ENCODE measurements around the gene CILP2.

The CILP2 gene

GRCh38 chr19:19532806-19533701 is 5.0 kb upstream of the CILP2 start:
- TF ChIP-seq CTCF (conservative IDR thresholded peaks at IDR 0.05; ENCODE audit: low read length), result no peak

GRCh38 chr19:19533841-19534240 is 4.2 kb upstream of the CILP2 start:
- H3K4me3 ChIP-seq (ENCODE audit: low read length), result no peak overlapping the region
- no peak for TF ChIP-seq CTCF (conservative IDR thresholded peaks at IDR 0.05; ENCODE audit: low read length)
- DNase-seq (ENCODE audit: low read depth), result no peak

More at GRCh38 chr19:19532806-19533701, 5.0 kb upstream of the CILP2 start:
- H3K4me3 ChIP-seq (ENCODE audit: low read length), result no peak overlapping the region
- no peak for DNase-seq (ENCODE audit: low read depth)

GRCh38 chr19:19534556-19535265 is 3.4 kb upstream of the CILP2 start:
- H3K4me3 ChIP-seq (ENCODE audit: low read length), result no peak overlapping the region
- DNase-seq (ENCODE audit: low read depth), result no peak
- TF ChIP-seq CTCF (conservative IDR thresholded peaks at IDR 0.05; ENCODE audit: low read length), result no peak

DNA sequence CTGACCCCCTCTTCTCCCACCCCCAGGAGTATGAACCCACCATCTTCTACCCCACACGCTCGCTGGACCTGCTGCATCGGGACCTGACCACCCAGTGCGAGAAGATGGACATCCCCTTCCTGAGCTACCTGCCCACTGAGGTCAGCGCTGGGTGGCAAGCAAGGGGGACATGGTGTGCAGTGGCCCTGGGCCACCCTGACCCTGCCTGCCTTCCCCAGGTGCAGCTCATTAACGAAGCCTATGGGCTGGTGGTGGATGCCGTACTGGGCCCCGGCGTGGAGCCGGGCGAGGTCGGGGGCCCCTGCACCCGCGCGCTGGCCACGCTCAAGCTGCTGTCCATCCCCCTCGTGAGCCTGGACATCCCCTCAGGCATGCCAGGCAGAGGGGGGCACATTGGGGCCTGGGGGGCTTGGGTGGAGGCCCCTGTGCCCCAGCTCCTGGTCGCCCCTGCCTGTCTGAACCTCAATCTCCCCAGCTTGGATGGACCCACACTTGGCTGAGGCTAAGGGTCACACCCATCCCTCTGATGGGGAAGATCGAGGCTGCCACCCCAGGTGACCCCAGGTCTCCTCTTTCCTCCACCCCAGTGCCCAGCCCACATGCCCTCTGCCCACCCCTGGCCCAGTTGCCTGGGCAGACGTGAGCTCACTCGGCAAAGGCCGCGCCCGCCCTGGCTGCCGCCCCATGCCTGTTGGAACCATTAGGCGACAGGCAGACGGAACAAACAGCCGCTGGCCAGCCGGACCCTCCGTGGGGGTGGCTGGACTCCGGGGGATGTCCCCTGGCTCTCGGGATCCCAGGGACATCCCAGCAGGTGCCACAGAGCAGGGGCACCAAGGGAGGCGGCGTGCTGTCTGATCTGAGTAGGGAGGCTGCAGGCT is 2.5 kb upstream of the CILP2 start:
- TF ChIP-seq CTCF (conservative IDR thresholded peaks at IDR 0.05; ENCODE audit: low read length), result no peak
- no peak for DNase-seq (ENCODE audit: low read depth)
- no peak overlapping the region for H3K4me3 ChIP-seq (ENCODE audit: low read length)

DNA sequence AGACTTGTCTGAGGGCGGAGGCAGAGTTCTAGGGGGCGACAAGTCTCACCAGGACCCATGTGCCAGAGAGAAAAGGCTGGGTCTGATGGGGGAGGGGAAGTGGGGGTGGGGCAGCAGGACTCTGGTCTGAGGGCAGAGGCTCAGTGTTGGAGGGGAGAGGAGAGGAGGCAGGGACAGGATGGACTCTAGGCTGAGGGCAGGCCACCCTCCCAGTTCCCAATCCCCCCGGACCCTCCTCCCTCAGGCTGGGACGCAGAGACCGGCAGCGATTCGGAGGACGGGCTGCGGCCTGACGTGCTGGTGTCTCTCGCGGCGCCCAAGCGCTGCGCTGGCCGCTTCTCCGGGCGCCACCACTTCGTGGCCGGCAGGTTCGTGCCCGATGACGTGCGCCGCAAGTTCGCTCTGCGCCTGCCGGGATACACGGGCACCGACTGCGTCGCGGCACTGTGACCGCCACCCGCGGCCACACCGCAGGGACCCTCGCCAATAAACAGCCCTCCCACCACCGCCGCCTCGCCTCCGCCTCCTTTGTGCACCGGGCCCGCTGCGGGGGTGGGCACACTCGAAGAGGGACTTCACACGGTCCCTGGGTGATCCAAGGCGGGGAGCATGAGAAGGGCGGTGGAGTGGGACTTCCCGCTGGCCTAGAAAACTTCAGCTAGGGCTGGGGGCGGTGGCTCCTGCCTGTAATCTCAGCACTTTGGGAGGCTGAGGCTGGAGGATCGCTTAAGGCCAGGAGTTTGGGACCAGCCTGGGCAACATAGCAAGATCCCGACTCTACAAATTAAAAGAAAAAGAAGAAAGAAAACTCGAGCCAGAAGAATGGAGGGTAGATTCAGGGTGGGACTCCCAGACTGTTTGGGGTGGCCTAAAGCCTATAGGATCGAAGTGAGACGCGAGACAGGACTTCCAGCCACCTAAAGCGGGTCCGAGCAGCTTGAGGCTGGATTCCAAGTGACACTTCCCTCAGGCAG is 703 bp upstream of the CILP2 start:
- peak overlapping the region; percentile 7; the same call in 1 of the 2 replicates for H3K4me3 ChIP-seq (ENCODE audit: low read length)
- no peak for DNase-seq (ENCODE audit: low read depth)
- no peak for TF ChIP-seq CTCF (conservative IDR thresholded peaks at IDR 0.05; ENCODE audit: low read length)

- H3K4me3 ChIP-seq (ENCODE audit: low read length), result no peak overlapping the region
- no peak for DNase-seq (ENCODE audit: low read depth)
- TF ChIP-seq CTCF (conservative IDR thresholded peaks at IDR 0.05; ENCODE audit: low read length), result no peak
Observed at GRCh38 chr19:19538785-19539166, 711 bp downstream of the CILP2 start.

All from AG10803 (cell line).